Stimulated activated CD4-positive, alpha-beta T cell treated with anti-CD3 and anti-CD28 coated beads, TNF-alpha, amount 100 ng/mL, for 24 hours (primary cell): ENCODE data around the gene LRRC36.

Experiments
- DNase-seq, 3 experiments: peaks; one replicate each; pipeline ENCODE4 v3.0.0-alpha.2; 2020; ENCODE audit warnings: low read depth in 3 of 3

LRRC36 gene

DNA sequence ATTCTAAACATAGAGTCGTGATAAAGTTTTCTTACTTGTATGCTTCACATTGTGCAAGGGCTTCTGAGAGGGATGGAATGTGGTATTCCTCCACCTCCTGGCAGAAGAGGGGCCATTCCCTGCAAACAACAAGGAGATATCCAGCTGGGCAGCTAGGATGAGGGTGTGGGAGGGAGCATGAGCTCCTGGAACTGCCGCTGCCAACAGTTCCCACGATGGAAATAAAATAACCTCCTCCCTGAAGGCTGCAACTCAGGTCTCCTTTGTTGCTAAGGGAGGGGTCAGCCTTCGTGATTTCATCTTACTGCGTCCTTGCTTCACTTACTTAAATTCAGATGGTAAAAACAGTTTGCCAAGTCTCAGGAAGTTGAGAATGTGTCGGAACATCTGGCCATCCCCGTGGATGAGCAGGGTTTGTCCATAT, 31.7 kb upstream of the LRRC36 start:
- no peak for DNase-seq

DNA sequence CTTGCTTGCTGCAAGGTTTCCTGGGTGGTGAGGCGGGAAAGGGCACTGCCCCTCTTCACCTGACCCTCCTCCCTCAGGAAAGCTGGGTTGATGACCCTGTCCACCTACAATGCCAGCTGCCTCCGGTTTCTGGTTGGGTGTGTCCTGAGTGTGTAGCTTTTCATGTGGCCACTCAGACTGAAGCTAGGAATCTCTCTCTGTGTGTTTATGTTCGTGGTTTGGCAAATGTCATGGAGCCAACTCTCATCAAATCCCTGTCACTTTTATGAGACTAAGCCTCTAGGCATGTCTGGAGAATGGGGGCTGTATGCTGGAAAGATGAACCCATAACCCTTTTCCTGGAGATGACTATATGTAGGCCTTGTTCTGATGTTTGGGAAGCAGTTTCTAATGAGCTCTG, 30.2 kb upstream of the LRRC36 start:
- DNase-seq, result no peak

- no peak for DNase-seq
Observed at GRCh38 chr16:67298277-67298676, 28.3 kb upstream of the LRRC36 start.

GRCh38 chr16:67299269-67299668, 27.3 kb upstream of the LRRC36 start:
- DNase-seq, result no peak

GRCh38 chr16:67301080-67301782, 25.4 kb upstream of the LRRC36 start:
- DNase-seq, result no peak

DNA sequence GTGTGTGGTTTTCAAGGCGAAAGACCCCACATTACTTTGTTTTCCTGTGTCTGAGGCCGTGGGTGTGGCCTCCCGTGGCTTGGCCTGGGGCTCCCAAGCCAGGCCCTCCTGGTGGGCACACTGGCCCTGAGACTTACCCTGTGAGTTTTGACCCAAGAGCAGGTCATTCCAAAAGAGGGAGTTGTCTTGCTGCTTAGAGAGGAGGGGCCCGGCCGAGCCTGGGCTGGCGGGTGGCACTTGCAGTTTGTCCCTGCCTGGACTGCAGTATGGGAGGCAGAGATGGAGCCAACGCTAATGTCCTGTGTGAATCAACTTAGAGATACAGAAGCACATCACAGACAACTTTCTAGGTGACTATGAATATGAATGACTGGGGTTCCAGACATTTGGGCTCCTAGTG, 24.5 kb upstream of the LRRC36 start:
- DNase-seq, result no peak

DNA sequence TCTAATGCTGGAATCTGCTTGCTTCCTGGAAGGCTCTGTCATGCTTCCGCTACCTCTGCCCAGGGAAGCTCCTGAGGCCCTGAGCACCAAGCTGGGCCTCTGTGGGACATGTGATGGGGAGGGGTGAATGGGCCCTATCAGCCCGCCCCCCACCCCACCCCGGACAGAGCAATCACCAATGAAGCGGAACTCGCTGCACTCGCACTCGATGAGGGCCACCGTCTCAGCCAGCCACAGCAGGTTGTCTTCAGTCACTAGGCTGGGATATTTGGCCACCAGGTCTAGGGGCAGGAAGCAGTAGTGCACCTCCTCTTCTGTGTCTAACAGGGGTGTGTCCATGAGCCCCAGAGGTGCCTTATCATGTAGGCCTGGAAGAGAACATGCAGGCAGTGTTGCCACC, 23.6 kb upstream of the LRRC36 start:
- no peak for DNase-seq

GRCh38 chr16:67304020-67304419, 22.6 kb upstream of the LRRC36 start:
- DNase-seq, result no peak

DNA sequence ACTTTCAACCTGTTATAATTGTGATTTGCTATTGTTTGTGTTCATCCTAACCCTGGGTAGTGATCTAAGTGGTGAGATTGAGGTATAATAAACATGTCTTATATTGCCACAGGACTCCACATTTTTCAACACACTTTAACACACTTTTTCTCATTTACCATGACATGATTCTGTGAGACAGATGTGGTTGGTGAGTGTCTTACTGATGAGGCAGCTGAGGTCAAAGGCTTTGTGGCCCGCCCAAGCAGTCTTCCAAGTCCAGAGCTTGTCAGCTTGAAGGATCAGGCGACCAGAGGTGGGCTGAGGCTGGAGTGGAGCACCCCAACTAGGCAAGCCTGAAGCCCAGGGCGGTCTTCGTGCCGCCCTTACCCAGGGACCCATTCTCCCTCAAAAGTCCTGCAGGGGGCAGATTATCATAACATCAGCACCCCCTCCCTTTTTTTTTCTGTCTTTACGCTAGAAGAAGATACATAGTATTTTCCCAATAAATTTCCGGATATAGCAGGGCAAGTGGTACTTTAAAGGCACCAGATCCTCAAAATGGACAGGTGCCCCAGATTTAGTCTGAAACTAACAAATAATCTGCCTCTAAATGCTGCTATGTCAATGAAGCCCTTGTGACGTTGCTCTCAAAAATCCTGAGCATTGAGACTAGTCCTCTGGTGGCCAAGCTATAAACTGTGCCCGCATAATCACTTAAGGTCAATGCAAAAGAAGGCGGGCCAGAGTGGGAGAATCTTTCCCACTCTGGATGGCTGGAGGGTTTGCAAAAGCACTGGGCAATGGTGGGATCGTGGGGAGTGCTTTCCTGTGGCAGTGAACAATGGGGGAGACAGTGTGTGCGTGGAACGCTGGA, 21.2 kb upstream of the LRRC36 start:
- no peak for DNase-seq

DNA sequence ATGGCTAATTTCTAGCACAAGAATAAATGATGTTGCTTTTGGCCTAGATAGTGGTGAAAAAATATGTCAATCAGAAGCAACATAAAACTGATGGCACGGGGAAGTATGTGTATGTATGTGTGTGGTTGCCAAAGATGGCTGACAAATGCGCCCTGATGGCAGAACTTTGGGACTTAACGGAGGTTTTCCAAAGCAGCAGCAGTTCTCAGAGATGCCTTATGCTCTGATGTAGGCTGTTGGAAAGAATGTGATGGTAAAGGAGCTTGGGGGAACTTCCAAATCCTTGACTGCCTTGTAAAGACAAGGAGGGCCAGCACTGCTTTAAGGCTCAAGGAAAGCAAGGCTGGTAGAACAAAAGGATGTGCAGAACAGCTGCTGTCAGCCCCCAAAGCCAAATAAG, 16.1 kb upstream of the LRRC36 start:
- DNase-seq, result no peak

DNA sequence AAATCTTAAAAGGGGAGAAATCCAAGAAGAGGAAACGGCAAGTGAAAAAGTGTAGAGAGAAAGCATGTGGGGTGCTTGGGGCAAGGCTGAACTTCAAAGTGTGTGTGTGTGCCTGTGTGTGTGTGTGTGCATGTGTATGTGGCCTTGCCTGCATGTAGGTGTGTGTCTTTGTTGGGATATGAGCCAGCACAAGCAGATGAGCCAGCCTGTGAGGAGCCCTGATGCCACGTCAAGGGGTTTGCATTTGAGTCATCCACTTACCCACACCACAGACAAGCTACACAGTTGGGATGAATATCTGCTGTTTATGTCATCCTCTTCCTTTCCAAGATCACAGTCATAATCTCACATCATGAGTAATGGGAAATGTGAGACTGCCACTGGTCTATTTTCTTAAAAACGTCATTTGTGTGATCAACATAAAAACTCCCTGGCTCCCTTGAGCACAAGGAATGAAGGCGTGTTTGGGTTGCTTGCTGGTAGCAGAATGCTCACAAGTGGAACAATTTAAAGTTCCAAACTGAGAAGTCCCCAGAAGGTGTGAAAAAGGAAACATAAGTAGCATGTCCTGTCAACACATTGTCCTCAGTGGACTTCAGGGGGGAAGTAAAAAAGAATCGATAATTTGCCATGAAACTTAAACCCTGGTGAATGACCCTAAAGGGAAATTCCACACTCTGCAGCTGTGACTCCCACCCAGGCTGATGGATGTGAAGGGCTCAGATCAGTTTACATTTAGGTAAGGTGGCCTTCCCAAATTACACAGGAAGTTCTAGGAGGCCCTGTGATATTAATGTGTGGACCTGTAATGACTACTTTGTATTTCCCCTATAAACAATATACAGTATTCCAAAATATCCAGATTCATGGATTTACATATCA, 14.8 kb upstream of the LRRC36 start:
- peak; percentile 65 to 86 (median 79) for DNase-seq

DNA sequence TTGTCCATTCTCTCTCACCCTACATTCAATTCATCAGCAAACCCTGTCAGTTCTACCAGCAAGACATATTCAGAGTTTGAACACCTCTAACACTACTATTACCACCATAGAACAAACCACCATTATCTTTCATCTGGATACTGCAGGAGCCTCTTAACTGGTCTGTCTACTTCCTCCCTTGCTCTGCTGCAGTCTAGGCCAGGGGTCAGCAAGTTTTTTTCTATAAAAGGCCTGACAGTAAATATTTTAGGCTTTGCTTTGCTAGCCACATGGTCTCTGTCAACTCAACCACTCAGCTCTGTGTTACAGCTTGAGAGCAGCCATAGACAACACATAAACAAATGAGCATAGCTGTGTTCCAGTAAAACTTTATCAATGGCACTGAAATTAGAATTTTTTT, 13.9 kb upstream of the LRRC36 start:
- DNase-seq, result no peak

GRCh38 chr16:67317853-67318252, 8.8 kb upstream of the LRRC36 start:
- DNase-seq, result no peak

- no peak for DNase-seq
Observed at GRCh38 chr16:67326115-67326471, 522 bp upstream of the LRRC36 start.

DNA sequence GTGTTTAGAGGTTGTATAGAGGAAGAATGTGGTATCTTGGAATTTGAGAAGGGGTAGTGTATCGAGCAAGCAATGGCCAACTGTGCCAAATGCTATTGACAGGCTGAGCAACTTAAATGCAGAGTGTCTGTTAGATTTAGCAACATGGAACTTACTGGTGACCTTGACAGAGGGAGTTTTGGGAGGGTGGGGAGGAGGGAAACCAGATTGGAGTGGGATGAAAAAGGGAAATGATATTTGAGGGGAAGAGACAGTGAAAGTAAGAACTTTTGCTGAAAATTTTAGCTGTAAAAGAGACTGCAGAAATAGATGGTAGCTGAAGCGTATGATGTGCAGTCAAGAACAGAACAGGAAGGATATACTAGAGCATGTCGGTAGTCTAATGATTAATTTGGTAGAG, 1.1 kb downstream of the LRRC36 start:
- no peak for DNase-seq

DNA sequence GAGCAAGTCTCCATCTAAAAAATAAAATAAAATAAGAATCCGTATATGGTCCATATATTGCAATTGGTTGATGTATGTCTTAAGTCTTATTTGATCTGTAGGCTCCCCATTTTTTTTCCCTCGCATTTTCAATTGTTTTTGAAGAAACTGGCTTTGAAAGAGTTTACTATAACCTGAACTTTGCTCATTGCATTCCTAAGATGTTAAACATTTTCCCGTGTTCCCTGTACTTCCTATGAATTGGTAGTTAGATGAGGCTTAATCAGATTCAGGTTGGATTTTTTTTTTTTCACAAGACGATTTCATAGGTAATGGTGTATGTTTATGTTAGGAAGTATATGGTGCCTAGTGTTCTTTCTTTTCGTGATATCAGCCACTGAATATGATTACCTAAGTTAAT, 3.3 kb downstream of the LRRC36 start:
- DNase-seq, result no peak

GRCh38 chr16:67333315-67333714, 6.7 kb downstream of the LRRC36 start:
- DNase-seq, result no peak

DNA sequence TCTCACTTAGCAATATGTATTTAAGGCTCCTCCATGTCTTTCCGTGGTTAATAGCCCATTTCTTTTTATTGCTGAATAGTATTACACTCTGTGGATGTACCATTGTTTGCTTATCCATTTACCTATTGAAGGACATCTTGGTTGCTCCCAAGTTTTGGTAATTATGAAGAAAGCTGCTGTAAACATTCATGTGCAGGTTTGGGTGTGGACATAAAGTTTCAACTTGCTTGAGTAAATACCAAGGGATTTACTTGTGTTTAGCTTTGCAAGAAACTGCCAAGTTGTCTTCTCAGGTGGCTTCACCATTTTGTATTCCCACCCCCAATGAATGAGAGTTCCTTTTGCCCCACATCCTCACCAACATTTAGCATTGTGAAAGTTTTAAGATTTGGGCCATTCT, 9.5 kb downstream of the LRRC36 start:
- no peak for DNase-seq

GRCh38 chr16:67336648-67337047, 10.0 kb downstream of the LRRC36 start:
- DNase-seq, result no peak

DNA sequence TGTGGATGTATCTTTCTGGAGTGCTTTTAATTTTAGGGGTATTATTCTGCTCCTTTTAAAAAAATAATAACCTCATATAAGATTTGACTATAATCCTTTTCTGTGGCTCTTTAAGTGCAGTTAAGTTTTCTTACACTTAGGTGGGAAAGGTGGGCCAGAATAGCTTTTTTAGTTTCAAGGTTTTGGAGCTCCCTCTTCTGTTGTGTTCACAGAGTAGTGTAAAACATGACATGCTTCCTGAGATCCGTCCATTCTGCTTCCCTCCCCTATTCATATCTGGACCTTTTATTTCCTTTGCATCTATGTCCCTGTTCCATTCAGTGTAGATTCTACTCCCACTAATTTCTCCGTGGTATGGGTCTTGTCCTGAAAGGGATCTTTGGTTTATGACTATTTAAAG, 12.8 kb downstream of the LRRC36 start:
- no peak for DNase-seq

DNA sequence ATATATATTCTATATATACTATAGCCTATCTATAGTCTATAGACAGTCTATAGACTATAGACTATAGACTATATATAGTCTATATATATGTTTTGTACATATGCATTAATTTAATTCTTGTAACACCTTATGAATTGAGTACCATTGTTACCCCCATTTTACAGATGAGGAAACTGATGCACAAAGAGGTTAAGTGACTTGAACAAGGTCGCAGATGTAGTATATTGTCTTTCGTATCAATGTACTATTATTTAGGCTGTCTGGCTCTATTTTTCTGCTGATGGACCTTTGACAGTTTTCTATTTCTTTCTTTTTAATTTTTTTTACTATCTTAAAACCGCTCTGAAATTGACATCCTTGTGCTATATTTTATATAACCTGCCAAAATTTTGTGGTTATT, 14.6 kb downstream of the LRRC36 start:
- no peak for DNase-seq

GRCh38 chr16:67342616-67343015, 16.0 kb downstream of the LRRC36 start:
- DNase-seq, result no peak
